Endothelial cell of umbilical vein (primary cell): ENCODE data around the gene MTMR4. TPM values are rescaled to one million over a fixed set of nuclear protein-coding genes. Genes with fewer than 3 reads are reported as not detected.
A peak's percentile ranks its signal among the peaks of the same experiment; 100 is the strongest.

Experiments used
- BruUV-seq: library from RNA; stranded (reverse); fragments of 400-500 nt; replicated peaks from 2 replicates; lab custom pipeline; 2021; lab: Mats Ljungman, UMichigan
- CTCF ChIA-PET: fragments of 300-600, 350-600 bp; sonication (Branson Sonifier 250); formaldehyde crosslinking; loops from one replicate; lab custom pipeline; 2021; ENCODE audit warnings: antibody characterized with exemption, inconsistent platforms; lab: Charles Lee
- POLR2A ChIA-PET: fragments of 300-600, 350-600 bp; sonication (Branson Sonifier 250); formaldehyde crosslinking; loops from one replicate; lab custom pipeline; 2021; ENCODE audit warnings: antibody characterized with exemption, inconsistent platforms; lab: Charles Lee
- DNase-seq: peaks from one replicate; pipeline ENCODE4 v3.0.0-alpha.2; 2011; ENCODE audit warnings: low read depth, low spot score
- FAIRE-seq: peaks from 2 replicates; lab custom pipeline; 2011; peaks lifted over from hg19 to GRCh38; lab: Jason Lieb, UNC
- H2AFZ ChIP-seq: 2 replicates; pipeline ENCODE4 v1.6.0; 2012; ENCODE audit warnings: low read depth, low read length, control low read depth, inconsistent platforms
- H3K27ac ChIP-seq: 2 replicates; pipeline ENCODE4 v1.5.1; 2011; ENCODE audit warnings: low read depth, mild to moderate bottlenecking, control low read depth, low read length, moderate library complexity; ENCODE audit not compliant: insufficient read depth
- H3K27me3 ChIP-seq, 2 experiments: 2 replicates each; pipeline versions ENCODE4 v1.6.0 to v1.6.1; 2011; ENCODE audit warnings: low read length in 2 of 2, mixed read lengths in 1 of 2; ENCODE audit not compliant: control insufficient read depth in 2 of 2, insufficient read depth in 2 of 2
- H3K36me3 ChIP-seq, 2 experiments: 2 replicates in 1 of 2; 3 replicates in 1 of 2; pipeline ENCODE4 v1.5.1; 2011; ENCODE audit warnings: low read length in 2 of 2, mild to moderate bottlenecking in 1 of 2, moderate library complexity in 1 of 2; ENCODE audit not compliant: control insufficient read depth in 2 of 2, insufficient read depth in 2 of 2; ENCODE audit errors: extremely low read depth in 1 of 2
- H3K4me1 ChIP-seq: 3 replicates; pipeline ENCODE4 v1.5.1; 2011; ENCODE audit warnings: mild to moderate bottlenecking, low read length; ENCODE audit not compliant: control insufficient read depth, insufficient read depth; ENCODE audit errors: extremely low read depth
- H3K4me2 ChIP-seq: 2 replicates; pipeline ENCODE4 v1.6.1; 2011; ENCODE audit warnings: low read length, control low read depth, mixed read lengths; ENCODE audit not compliant: insufficient read depth
- H3K4me3 ChIP-seq, 3 experiments: fragments of 200-600 bp in 1 of 3; sonication (generic), shearing (Covaris generic) in 1 of 3; replicated peaks in 1 of 3; 2 replicates each; pipeline ENCODE4 v1.5.1; 2011 to 2016; ENCODE audit warnings: control low read depth in 3 of 3, low read length in 3 of 3, mild to moderate bottlenecking in 2 of 3, inconsistent platforms in 1 of 3, low read depth in 1 of 3, moderate library complexity in 1 of 3; ENCODE audit not compliant: insufficient read depth in 1 of 3
- H3K79me2 ChIP-seq: 2 replicates; pipeline ENCODE4 v1.6.0; 2012; ENCODE audit warnings: low read length, inconsistent platforms; ENCODE audit not compliant: control insufficient read depth, insufficient read depth
- H3K9ac ChIP-seq: replicated peaks from 2 replicates; pipeline ENCODE3; 2011; ENCODE audit warnings: low read length, control low read depth; ENCODE audit not compliant: insufficient read depth; ENCODE audit errors: extremely low read depth
- H3K9me1 ChIP-seq: replicated peaks from 3 replicates; pipeline ENCODE4 v1.6.0; 2011; ENCODE audit warnings: mild to moderate bottlenecking, low read length; ENCODE audit not compliant: control insufficient read depth, insufficient read depth; ENCODE audit errors: extremely low read depth
- H3K9me3 ChIP-seq: replicated peaks from 2 replicates; pipeline ENCODE4 v1.5.1; 2012; ENCODE audit warnings: low read length, inconsistent platforms; ENCODE audit not compliant: control insufficient read depth, insufficient read depth
- H4K20me1 ChIP-seq: replicated peaks from 2 replicates; pipeline ENCODE3; 2011; ENCODE audit warnings: mild to moderate bottlenecking, low read length; ENCODE audit not compliant: control insufficient read depth, insufficient read depth; ENCODE audit errors: extremely low read depth
- CTCF ChIP-seq, 2 donors: IDR thresholded peaks; 1 replicate in 1 of 2; 2 replicates in 1 of 2; pipeline ENCODE4 v1.5.1; 2011; ENCODE audit warnings: low read length in 2 of 2, mild to moderate bottlenecking in 2 of 2, moderate library complexity in 2 of 2, control low read depth in 1 of 2, inconsistent platforms in 1 of 2, low read depth in 1 of 2; ENCODE audit not compliant: insufficient read depth in 1 of 2; ENCODE audit errors: extremely low read depth in 1 of 2
- EZH2 ChIP-seq: IDR thresholded peaks from 2 replicates; pipeline ENCODE4 v1.6.1; 2012; ENCODE audit warnings: borderline replicate concordance, low read depth, mild to moderate bottlenecking, moderate library complexity, low read length, inconsistent platforms; ENCODE audit not compliant: severe bottlenecking
- FOS ChIP-seq: IDR thresholded peaks from 2 replicates; pipeline ENCODE4 v1.6.1; 2011; ENCODE audit warnings: mild to moderate bottlenecking, low read length, moderate library complexity, borderline replicate concordance; ENCODE audit not compliant: insufficient read depth
- GATA2 ChIP-seq: IDR thresholded peaks from 2 replicates; pipeline ENCODE4 v1.7.0; 2011; ENCODE audit warnings: low read depth, mild to moderate bottlenecking, moderate library complexity, mixed read lengths, low read length; ENCODE audit not compliant: insufficient read length, insufficient read depth
- JUN ChIP-seq: IDR thresholded peaks from 2 replicates; pipeline ENCODE4 v1.6.1; 2011; ENCODE audit warnings: borderline replicate concordance, low read depth; ENCODE audit not compliant: insufficient read length, insufficient read depth
- MAX ChIP-seq: IDR thresholded peaks from 2 replicates; pipeline ENCODE4 v1.6.1; 2011; ENCODE audit not compliant: insufficient read depth, insufficient read length
- MYC ChIP-seq: IDR thresholded peaks from one replicate; pipeline ENCODE4 v1.6.1; 2011; ENCODE audit warnings: mild to moderate bottlenecking, low read depth, low read length
- POLR2A ChIP-seq: IDR thresholded peaks from 2 replicates; pipeline ENCODE4 v1.6.1; 2012; ENCODE audit warnings: low read depth, mild to moderate bottlenecking, control low read depth, low read length
- POLR2AphosphoS5 ChIP-seq: IDR thresholded peaks from 2 replicates; pipeline ENCODE4 v1.6.1; 2012; ENCODE audit warnings: low read depth, mild to moderate bottlenecking, control low read depth, low read length, moderate library complexity; ENCODE audit not compliant: insufficient read depth
- dilution Hi-C: fragments of 300-500 bp; cut with MboI; formaldehyde crosslinking; loops from one replicate; pipeline ENCODE4 v1.15.0; 2019; ENCODE audit warnings: low sequenced_read_pairs; ENCODE audit not compliant: extremely low pct_ligation_motif_present
- intact Hi-C: fragments of 100-400 bp; cut with micrococcal nuclease; formaldehyde crosslinking; loops from one replicate; pipeline ENCODE4 v1.10.0; 2022
- polyA plus RNA-seq, 4 experiments: library from polyadenylated mRNA; depleted of rRNA in 3 of 4; stranded (reverse) in 3 of 4; unstranded in 1 of 4; fragments of >200 nt; gene quantifications; 2 replicates each; pipeline versions ENCODE4 v1.2.1 to v1.2.3, GENCODE V29; 2011 to 2012; ENCODE audit warnings: missing spikeins in 1 of 4
- total RNA-seq: library from RNA; stranded (reverse); gene quantifications from 2 replicates; pipeline ENCODE4 v1.2.3, GENCODE V29; 2021

MTMR4 gene
- total and polyA plus RNA-seq, 2 donors (not counting 3 experiments of a cell fraction or from before 2014, with no cell fraction given): 25.1 to 41.0 TPM

DNA sequence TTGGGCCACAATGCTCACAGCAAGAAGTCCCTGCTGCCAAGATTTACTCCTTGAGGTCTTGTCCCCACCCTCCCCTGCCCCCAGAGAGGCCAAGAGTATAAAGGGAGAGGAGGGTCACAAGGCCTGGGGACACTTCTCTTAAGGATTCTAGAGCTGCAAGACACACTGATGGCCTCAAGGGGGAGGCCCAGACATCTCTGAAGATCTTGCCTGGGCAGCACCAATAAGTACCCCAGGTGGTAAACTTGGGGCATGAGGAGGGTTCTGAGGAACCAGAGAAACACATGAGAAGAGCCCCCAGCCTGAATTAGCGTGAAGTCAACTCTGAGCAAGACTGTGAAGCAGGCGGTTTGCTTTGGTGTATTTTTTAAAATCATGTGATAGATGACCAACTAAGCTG, 26.8 kb upstream of the MTMR4 start:
- Histone ChIP-seq H3K9me3 (no peaks in the 10 kb centered on the region), H3K27me3 (peaks cover 8 to 10% of the 10 kb centered on the region in 2 experiments), H3K4me2 (no peak overlapping the region), H3K9me1 (no peaks in the 10 kb centered on the region), H3K36me3 (no peaks in the 10 kb centered on the region), H3K9ac (no peak overlapping the region), H4K20me1 (no peaks in the 10 kb centered on the region), H2AFZ (no peak overlapping the region), H3K79me2 (no peaks in the 10 kb centered on the region), H3K4me1 (no peaks in the 10 kb centered on the region), H3K4me3 (no peak overlapping the region), H3K27ac (no peak overlapping the region)
- CTCF ChIA-PET: interaction anchor here (0.9 to 1.8 kb wide), 15 partner anchors 8 to 463 kb away, joined by 3 to 8 read pairs (median 5); no protein-coding TSS in a partner anchor
- dilution Hi-C loops (no loop called here), intact Hi-C loops (no loop called here)
- DNase-seq: no peak
- no TSS peak for BruUV-seq
- POLR2A ChIA-PET: interaction anchor here (1.3 kb wide), 1 partner anchor 90 kb away, joined by 6 read pairs; no protein-coding TSS in a partner anchor
- FAIRE-seq: no peak
- TF ChIP-seq CTCF (IDR thresholded peaks at IDR 0.05; ENCODE audit: extremely low read depth in 1 of 2, insufficient read depth in 1 of 2, low read depth in 1 of 2, low read length in 2 of 2) (peak in 1 of 2 donors; percentile 32), FOS (no peak), POLR2A (no peak), JUN (no peak)

GRCh38 chr17:58539698-58540097, 25.3 kb upstream of the MTMR4 start:
- DNase-seq (no peak), FAIRE-seq (no peak)
- peaks cover 10% of the 10 kb centered on the region in 2 experiments for H3K27me3 ChIP-seq
- H3K4me2 ChIP-seq: no peak overlapping the region
- no peaks in the 10 kb centered on the region for H3K36me3 ChIP-seq
- ChIA-PET CTCF (interaction anchor here (0.6 to 1.4 kb wide), 4 partner anchors 19 to 44 kb away, joined by 3 to 4 read pairs (median 3); no protein-coding TSS in a partner anchor), POLR2A (interaction anchor here (0.8 kb wide), 1 partner anchor 91 kb away, joined by 4 read pairs; no protein-coding TSS in a partner anchor)
- no peak overlapping the region for H3K27ac ChIP-seq
- no peak overlapping the region for H3K9ac ChIP-seq
- no peak overlapping the region for H2AFZ ChIP-seq
- intact Hi-C loops: no loop called here
- no peak overlapping the region for H3K4me3 ChIP-seq
- no TSS peak for BruUV-seq
- H3K9me3 ChIP-seq: no peaks in the 10 kb centered on the region
- TF ChIP-seq MAX: no peak
- TF ChIP-seq POLR2A: no peak
- TF ChIP-seq JUN: no peak
- no peak for TF ChIP-seq CTCF (IDR thresholded peaks at IDR 0.05; ENCODE audit: extremely low read depth in 1 of 2, insufficient read depth in 1 of 2, low read depth in 1 of 2, low read length in 2 of 2)
- no peak for TF ChIP-seq POLR2AphosphoS5
- TF ChIP-seq FOS: no peak
- TF ChIP-seq GATA2: no peak
- TF ChIP-seq EZH2: no peak
- TF ChIP-seq MYC: no peak
- H3K4me1 ChIP-seq: no peaks in the 10 kb centered on the region
- no peaks in the 10 kb centered on the region for H3K79me2 ChIP-seq
- dilution Hi-C loops: no loop called here
- H3K9me1 ChIP-seq: no peaks in the 10 kb centered on the region
- no peaks in the 10 kb centered on the region for H4K20me1 ChIP-seq
